Measurements from ENCODE around the gene KLRF1. TPM values are rescaled to one million over a fixed set of nuclear protein-coding genes. Genes with fewer than 3 reads are reported as not detected.

Gene KLRF1
- polyA plus RNA-seq, 1 of the 3 experiments (the other 2 are of a cell fraction): not detected

GRCh38 chr12:9808504-9808903 lies 18.8 kb upstream of the KLRF1 start:
- Histone ChIP-seq H3K9me3 (no peaks in the 10 kb centered on the region), H3K9me2 (no peaks in the 10 kb centered on the region), H3K79me2 (ENCODE audit: insufficient read depth) (no peaks in the 10 kb centered on the region), H3K27ac (ENCODE audit: low read depth in 2 of 2, low read length in 1 of 2) (no peak overlapping the region), H3K9ac (no peak overlapping the region), H4K20me1 (ENCODE audit: insufficient read depth) (no peaks in the 10 kb centered on the region), H3K4me1 (ENCODE audit: control insufficient read depth in 1 of 2, insufficient read depth in 2 of 2, low read depth in 1 of 2, low read length in 1 of 2) (no peaks in the 10 kb centered on the region), H3K27me3 (ENCODE audit: insufficient read depth) (peaks cover 16% of the 10 kb centered on the region; the same call in 1 of the 2 replicates), H3F3A (replicated peaks; ENCODE audit: insufficient read depth) (no peaks in the 10 kb centered on the region), H2AFZ (ENCODE audit: low read depth) (no peak overlapping the region), H3K4me3 (ENCODE audit: low read depth in 2 of 2, low read length in 1 of 2) (no peak overlapping the region), H3K36me3 (replicated peaks in 1 of 2; ENCODE audit: control insufficient read depth in 1 of 2, insufficient read depth in 2 of 2, low read length in 1 of 2) (no peaks in the 10 kb centered on the region), H3K4me2 (no peak overlapping the region)
- ChIA-PET POLR2A (no interaction called here), CTCF (interaction anchor here (1.3 kb wide), 1 partner anchor 58 kb away, joined by 3 read pairs; no protein-coding TSS in a partner anchor)
- WGBS (ENCODE audit: low lambda C conversion rate): 3% methylated on average over 3 of the region's 3 CpGs
- TF ChIP-seq USF2 (IDR thresholded peaks at IDR 0.05; ENCODE audit: borderline replicate concordance, low read depth, low read length) (no peak), MEF2A (IDR thresholded peaks at IDR 0.05; ENCODE audit: borderline replicate concordance, low read depth) (no peak), EP300 (IDR thresholded peaks at IDR 0.05; ENCODE audit: borderline replicate concordance in 1 of 2, low read depth in 1 of 2, low read length in 1 of 2) (no peak), RAD21 (IDR thresholded peaks at IDR 0.05; ENCODE audit: low read length) (no peak), JUND (IDR thresholded peaks at IDR 0.05) (no peak), SMC3 (IDR thresholded peaks at IDR 0.05; ENCODE audit: low read depth, low read length) (no peak), NRF1 (IDR thresholded peaks at IDR 0.05; ENCODE audit: low read depth, low read length) (no peak), SIN3A (IDR thresholded peaks at IDR 0.05; ENCODE audit: borderline replicate concordance, low read depth, low read length) (no peak), TCF12 (IDR thresholded peaks at IDR 0.05) (no peak), EZH2phosphoT487 (IDR thresholded peaks at IDR 0.05; ENCODE audit: borderline replicate concordance, low read depth) (no peak), ZBTB33 (IDR thresholded peaks at IDR 0.05; ENCODE audit: borderline replicate concordance, low read depth) (no peak)
- TF ChIP-seq, protein P1, sequence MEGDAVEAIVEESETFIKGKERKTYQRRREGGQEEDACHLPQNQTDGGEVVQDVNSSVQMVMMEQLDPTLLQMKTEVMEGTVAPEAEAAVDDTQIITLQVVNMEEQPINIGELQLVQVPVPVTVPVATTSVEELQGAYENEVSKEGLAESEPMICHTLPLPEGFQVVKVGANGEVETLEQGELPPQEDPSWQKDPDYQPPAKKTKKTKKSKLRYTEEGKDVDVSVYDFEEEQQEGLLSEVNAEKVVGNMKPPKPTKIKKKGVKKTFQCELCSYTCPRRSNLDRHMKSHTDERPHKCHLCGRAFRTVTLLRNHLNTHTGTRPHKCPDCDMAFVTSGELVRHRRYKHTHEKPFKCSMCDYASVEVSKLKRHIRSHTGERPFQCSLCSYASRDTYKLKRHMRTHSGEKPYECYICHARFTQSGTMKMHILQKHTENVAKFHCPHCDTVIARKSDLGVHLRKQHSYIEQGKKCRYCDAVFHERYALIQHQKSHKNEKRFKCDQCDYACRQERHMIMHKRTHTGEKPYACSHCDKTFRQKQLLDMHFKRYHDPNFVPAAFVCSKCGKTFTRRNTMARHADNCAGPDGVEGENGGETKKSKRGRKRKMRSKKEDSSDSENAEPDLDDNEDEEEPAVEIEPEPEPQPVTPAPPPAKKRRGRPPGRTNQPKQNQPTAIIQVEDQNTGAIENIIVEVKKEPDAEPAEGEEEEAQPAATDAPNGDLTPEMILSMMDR (IDR thresholded peaks at IDR 0.05): no peak
- no peak for DNase-seq

DNA sequence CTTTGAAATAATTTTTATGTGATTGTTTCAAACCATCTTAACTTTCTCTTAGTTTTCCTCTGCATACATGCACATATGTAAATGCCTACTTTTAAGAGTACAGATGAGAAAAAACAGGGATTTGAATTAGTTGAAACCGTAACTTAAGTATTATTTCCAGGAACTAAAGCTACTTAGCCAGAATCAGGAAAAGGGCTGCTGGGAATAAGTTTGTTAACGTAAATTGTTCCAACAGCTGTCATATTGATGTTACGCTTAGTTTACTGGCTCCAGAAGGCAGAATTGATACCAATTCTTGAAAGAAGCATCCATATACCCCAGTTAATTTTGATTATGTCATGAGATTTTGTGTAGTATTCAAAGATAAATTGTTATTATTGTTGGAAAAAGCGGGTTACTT lies 17.9 kb upstream of the KLRF1 start:
- ChIA-PET POLR2A (no interaction called here), CTCF (no interaction called here)
- no peak overlapping the region for H2AFZ ChIP-seq (ENCODE audit: low read depth)
- no peaks in the 10 kb centered on the region for H3K36me3 ChIP-seq (replicated peaks in 1 of 2; ENCODE audit: control insufficient read depth in 1 of 2, insufficient read depth in 2 of 2, low read length in 1 of 2)
- no peak for DNase-seq
- H3K9me2 ChIP-seq: no peaks in the 10 kb centered on the region
- H3K4me3 ChIP-seq (ENCODE audit: low read depth in 2 of 2, low read length in 1 of 2): no peak overlapping the region
- no peaks in the 10 kb centered on the region for H3K9me3 ChIP-seq
- no peaks in the 10 kb centered on the region for H3F3A ChIP-seq (replicated peaks; ENCODE audit: insufficient read depth)
- TF ChIP-seq GABPA (IDR thresholded peaks at IDR 0.05; ENCODE audit: low read depth) (no peak), JUND (IDR thresholded peaks at IDR 0.05) (no peak), USF1 (IDR thresholded peaks at IDR 0.05; ENCODE audit: borderline replicate concordance, low read depth) (no peak), REST (IDR thresholded peaks at IDR 0.05; ENCODE audit: low read depth, low read length) (no peak)
- no peaks in the 10 kb centered on the region for H3K79me2 ChIP-seq (ENCODE audit: insufficient read depth)
- no peak overlapping the region for H3K4me2 ChIP-seq
- no peak overlapping the region for H3K27ac ChIP-seq (ENCODE audit: low read depth in 2 of 2, low read length in 1 of 2)
- peaks cover 18% of the 10 kb centered on the region; the same call in 1 of the 2 replicates for H3K27me3 ChIP-seq (ENCODE audit: insufficient read depth)
- H4K20me1 ChIP-seq (ENCODE audit: insufficient read depth): no peaks in the 10 kb centered on the region
- 10% methylated on average over 4 of the region's 4 CpGs for WGBS (ENCODE audit: low lambda C conversion rate)
- H3K4me1 ChIP-seq (ENCODE audit: control insufficient read depth in 1 of 2, insufficient read depth in 2 of 2, low read depth in 1 of 2, low read length in 1 of 2): no peaks in the 10 kb centered on the region
- no peak overlapping the region for H3K9ac ChIP-seq
